GM18502 (cell line): ENCODE measurements around the gene RDX.

Source experiments
- ATAC-seq: cut with Tn5 transposase; IDR thresholded peaks from one replicate; pipeline ENCODE4 v1.9.1; 2021; ENCODE audit warnings: mild to moderate bottlenecking; ENCODE audit not compliant: unreplicated experiment, poor library complexity

Gene RDX

DNA sequence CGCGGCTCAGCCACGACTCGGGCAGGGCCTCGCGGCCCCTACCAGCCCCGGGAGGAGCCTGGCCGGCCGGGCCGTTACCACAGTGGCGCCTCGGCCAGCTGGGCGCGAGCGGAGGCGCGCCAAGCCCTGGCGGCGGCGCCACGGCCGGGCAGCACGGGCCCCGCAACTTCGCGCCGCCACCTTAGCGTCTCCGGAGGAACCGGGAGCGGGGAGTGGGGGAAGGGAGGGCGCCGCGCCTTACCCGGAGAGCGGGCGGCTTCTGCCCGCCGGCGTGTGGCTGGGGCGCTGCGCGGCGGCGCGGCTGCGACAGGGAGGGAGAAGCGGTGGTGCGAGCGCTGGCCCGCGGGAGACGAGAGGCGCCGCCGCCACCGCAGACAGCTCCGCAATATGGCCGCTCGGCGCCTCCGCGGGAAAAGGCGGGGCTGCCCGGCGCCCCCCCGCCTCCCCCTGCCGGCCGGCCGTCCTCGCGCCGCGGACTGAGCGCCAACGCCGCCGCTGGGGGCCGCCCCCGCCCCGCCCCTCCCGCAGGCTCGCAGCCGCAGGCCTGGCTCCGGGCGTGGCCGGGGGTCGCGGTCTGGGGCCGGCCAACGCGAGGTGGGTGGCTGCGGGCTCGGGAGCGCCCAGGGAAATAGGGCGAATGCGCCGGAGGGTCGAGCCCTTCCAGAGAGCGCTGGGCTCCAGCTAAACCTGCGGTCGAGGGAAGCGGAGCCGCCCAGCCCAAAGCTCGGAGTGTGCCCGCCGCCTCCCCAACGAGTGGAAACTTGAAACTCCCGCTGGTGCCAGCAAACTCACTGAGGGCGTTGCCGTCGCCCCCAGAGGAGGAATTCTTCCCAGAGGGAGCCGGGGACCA, at the start of gene RDX:
Gene RDX (minus strand): TSS at position 389 of the 850 bp plus-strand sequence. CDS start 16,922 bp downstream, outside the sequence.
- ATAC-seq: peak; percentile 77

- no peak for ATAC-seq
These were observed 49.3 kb upstream of the RDX start for GRCh38 chr11:110345743-110346142.

DNA sequence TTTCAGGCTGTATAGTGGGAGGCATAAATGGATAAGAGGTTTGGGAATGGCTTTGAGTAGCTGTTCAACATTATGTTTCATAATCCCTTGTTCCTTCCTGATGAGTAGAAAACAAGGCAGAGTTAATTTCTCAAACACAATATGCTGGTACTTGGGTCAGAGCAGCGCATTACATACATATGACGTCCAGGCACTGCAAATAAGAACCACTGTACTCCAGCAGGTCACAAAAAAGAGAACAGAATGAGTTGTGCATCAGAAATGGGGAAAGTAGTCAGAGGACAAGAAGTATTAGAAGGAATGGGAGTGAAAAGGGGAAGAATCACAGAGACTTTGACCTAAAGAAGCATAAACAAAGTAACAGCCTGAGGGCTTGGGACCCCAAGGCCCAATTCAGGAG, 44.0 kb upstream of the RDX start:
- no peak for ATAC-seq

- ATAC-seq: no peak
These were observed 43.2 kb upstream of the RDX start for GRCh38 chr11:110339456-110340250.

- ATAC-seq: no peak
These were observed 42.3 kb upstream of the RDX start for GRCh38 chr11:110338684-110339083.

GRCh38 chr11:110337570-110338193, 41.3 kb upstream of the RDX start:
- ATAC-seq: no peak

GRCh38 chr11:110336054-110336453, 39.6 kb upstream of the RDX start:
- ATAC-seq: no peak

DNA sequence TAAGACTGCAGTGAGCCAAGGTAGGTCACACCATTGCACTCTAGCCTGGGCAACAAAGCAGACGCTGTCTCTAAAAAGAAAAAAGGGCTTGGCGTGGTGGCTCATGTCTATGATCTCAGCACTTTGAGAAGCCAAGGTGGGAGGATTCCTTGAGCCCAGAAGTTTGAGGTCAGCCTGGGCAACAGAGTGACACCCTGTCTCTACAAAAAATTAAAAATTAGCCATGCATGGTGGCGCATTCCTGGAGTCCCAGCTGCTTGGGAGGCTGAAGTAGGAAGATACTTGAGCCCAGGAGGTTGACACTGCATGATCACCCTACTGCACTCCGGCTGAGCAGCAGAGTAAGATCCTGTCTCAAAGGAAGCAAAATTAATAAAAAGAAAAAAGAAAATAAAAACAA, 38.9 kb upstream of the RDX start:
- ATAC-seq: no peak

GRCh38 chr11:110331626-110332025, 35.2 kb upstream of the RDX start:
- no peak for ATAC-seq

- ATAC-seq: no peak
These were observed 33.0 kb upstream of the RDX start for GRCh38 chr11:110329445-110329844.

- ATAC-seq: no peak
These were observed 31.1 kb upstream of the RDX start for GRCh38 chr11:110327508-110327907.

GRCh38 chr11:110323786-110324185, 27.4 kb upstream of the RDX start:
- ATAC-seq: no peak

DNA sequence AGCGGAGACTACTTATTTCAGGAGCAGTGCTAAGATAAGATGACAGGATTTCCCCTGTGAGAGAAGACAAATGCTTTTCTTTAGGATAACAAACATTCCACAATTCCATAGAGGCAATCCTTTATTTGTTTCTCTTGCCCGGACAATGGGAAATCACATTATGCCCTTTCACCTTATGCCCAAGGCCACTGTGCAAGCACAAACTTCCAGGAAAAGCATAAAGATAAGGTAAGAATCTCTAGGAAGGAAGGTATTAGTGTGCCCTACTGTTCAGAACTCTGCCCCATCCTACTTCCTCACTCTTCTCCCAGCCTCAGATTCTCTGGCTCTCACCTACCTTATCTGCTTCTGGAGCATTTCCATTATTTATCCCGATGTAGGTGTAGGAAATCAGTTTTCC, 23.1 kb upstream of the RDX start:
- no peak for ATAC-seq

DNA sequence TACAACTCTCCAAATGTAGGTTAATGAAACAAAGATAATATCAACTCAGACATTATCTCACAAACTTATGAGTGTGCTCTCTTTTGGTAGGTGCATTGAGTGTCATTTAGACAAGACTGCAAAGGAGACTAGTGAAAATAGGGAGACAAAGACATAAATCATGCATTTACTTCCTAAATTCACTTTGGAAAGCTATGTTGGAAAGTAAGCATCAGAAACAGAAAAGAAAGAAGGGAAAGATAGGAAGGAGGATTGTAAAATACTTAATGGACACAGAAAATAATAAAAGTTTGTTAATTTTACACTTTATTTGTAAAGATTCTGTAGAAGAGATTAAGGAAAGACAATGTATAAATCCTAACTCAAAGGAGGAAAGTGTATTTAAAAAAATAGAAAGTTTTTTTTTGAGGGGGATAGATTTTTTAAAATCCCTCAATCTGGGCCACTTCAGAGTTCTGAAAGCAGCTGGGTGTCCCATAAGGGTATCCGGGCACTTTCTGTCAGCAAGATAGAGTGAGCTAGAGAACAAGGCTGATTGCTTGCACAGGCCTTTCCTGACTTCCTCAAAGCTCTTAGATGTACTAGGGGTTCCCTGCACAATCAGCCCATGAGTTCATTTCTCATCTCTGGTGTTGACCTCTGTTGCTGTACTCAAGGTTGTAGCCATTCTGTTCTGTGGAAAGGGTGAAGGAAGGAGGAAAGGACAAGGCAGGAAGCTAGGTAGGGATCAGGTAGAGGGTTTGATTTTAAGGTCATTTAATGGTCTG, 22.4 kb upstream of the RDX start:
- no peak for ATAC-seq

GRCh38 chr11:110317516-110317932, 21.1 kb upstream of the RDX start:
- ATAC-seq: no peak

DNA sequence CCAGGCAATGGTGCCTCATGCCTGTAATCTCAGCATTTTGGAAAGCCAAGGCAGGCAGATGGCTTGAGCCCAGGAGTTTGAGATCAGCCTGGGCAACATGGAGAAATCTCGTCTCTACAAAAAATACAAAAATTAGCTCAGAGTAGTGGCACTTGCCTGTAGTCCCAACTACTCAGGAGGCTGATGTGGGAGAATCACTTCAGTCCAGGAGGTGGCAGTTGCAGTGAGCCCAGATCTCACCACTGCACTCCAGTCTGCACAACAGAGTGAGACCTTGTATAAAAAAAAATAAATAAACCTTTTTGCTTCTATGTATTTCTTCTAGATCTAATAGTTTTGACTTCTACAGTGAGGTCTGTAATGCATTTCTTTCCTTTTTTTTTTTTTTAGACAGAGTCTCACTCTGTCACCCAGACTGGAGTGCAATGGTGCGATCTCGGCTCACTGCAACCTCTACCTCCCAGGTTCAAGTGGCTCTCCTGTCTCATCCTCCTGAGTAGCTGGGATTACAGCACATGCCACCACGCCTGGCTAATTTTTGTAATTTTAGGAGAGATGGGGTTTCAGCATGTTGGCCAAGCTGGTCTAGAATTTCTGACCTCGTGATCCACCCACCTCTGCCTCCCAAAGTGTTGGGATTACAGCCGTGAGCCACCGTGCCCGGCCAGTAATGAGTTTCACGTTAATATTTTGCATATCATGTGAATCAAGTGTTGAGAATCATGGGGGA, 18.1 kb upstream of the RDX start:
- ATAC-seq: no peak

DNA sequence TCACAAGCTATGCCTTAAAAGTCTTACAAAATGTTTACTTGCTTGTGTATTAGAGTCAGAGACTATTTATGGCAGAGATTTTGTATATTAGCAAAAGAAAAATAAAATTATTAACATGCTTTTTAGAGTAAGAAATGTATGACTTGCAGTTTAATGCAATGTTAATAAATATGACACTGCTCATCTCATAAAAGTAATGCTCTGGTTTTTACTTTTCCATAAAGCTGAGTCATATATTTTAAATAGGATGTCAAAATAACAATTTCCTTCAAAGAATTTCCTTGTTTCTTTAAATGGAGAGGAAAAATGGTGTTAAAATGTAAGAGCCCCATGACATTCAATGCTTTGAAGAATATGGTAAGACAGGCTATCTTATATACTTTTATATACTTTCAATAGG, 16.3 kb upstream of the RDX start:
- ATAC-seq: no peak

GRCh38 chr11:110311783-110312579, 15.6 kb upstream of the RDX start:
- ATAC-seq: peak; percentile 66

- no peak for ATAC-seq
These were observed 11.7 kb upstream of the RDX start for GRCh38 chr11:110308071-110308470.
